Epithelial cell of esophagus (primary cell): ENCODE data around the gene C6orf132.
A peak's percentile ranks its signal among the peaks of the same experiment; 100 is the strongest.

Experiments
- DNase-seq: peaks from one replicate; pipeline ENCODE4 v3.0.0; 2010; ENCODE audit warnings: low read depth
- H3K4me3 ChIP-seq: 2 replicates; pipeline ENCODE4 v1.5.1; 2011; ENCODE audit warnings: mild to moderate bottlenecking, low read length, control low read depth
- TF ChIP-seq, protein P1 (sequence below): IDR thresholded peaks from 2 replicates; pipeline ENCODE4 v1.5.1; 2011; ENCODE audit warnings: low read depth, mild to moderate bottlenecking, low read length, control low read depth, inconsistent platforms; ENCODE audit not compliant: insufficient read depth; ENCODE audit errors: missing control alignments

C6orf132 gene, protein sequence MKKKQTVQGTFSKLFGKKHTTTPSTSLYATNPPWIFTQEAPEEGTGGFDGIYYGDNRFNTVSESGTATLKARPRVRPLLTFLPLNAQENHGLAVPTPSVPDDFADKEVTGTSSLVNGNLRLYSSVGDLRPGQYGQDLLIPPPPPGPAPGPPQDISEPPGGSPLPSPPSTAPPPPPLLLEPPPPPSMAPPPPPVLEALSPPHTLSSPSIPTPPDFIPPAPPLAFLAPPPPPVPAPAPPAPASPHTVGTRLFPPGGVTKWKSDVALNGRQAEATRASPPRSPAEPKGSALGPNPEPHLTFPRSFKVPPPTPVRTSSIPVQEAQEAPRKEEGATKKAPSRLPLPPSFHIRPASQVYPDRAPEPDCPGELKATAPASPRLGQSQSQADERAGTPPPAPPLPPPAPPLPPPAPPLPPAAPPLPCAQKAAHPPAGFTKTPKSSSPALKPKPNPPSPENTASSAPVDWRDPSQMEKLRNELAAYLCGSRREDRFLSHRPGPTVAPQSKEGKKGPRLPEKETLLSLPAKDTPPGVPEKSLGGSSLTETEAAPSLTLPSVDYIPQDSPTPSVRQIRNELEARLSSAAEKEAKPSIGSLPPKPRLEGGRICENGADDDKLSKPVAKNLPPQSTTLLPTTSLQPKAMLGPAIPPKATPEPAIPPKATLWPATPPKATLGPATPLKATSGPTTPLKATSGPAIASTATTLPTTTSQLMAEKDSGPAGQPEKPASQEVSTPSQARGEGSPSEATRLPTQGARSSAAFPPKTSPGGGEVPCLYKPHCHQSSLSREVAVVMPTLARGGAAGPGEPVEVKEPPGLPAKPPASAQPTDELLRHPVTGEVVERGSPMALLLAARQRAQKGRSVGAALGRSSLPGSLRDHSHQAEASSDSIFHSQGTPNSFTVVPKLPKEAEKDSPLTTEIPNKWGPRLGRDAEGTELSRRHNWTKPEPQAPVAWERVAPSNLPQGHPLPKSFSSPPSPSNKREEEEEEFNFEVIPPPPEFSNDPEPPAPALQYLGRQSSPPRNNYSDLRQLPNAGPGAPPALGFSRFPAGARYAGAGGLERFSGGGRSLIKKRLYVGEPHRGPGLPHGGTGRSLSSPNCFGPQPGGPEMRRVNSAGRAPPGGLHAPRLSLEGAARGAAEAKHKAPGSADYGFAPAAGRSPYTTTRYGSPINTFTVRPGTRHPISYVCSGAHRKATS

DNA sequence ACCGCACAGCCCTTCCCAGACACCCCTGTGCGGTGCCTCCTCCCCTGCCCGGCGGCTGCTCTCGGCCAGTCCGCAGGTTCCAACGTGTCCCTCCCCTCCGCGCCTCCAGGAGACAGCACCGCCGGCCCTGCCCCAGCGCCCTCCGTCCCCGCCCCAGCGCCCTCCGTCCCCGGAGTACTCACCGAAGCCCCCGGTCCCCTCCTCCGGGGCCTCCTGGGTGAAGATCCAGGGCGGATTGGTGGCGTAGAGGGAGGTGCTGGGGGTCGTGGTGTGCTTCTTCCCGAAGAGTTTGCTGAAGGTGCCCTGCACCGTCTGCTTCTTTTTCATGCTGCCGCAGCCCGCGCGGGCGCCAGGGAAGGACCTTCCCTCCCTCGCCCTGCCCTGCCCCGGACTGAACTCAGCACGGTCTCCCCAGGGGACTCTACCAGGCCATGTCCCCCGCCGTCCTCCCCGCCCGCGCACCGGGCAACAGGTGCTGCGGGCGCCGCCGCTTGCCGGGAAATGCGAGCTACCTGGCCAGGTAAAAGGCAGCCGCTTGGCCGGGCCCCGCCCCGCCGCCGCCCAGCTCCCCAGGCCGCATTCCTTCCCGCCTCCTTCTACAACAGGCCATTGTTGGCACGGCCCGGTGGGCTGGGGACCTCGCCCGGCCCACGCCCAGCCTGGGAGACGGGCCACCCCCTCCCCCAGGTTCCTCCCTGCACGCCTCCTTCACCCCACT, at the start of gene C6orf132:
TSS of gene C6orf132 (minus strand) at position 503 of the 718 bp plus-strand sequence. CDS start at position 327, 176 bp downstream.
- H3K4me3 ChIP-seq, result peak within 1 kb of the TSS; percentile 65
- peak; percentile 88 for DNase-seq
- TF ChIP-seq, protein P1, sequence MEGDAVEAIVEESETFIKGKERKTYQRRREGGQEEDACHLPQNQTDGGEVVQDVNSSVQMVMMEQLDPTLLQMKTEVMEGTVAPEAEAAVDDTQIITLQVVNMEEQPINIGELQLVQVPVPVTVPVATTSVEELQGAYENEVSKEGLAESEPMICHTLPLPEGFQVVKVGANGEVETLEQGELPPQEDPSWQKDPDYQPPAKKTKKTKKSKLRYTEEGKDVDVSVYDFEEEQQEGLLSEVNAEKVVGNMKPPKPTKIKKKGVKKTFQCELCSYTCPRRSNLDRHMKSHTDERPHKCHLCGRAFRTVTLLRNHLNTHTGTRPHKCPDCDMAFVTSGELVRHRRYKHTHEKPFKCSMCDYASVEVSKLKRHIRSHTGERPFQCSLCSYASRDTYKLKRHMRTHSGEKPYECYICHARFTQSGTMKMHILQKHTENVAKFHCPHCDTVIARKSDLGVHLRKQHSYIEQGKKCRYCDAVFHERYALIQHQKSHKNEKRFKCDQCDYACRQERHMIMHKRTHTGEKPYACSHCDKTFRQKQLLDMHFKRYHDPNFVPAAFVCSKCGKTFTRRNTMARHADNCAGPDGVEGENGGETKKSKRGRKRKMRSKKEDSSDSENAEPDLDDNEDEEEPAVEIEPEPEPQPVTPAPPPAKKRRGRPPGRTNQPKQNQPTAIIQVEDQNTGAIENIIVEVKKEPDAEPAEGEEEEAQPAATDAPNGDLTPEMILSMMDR, result no peak

DNA sequence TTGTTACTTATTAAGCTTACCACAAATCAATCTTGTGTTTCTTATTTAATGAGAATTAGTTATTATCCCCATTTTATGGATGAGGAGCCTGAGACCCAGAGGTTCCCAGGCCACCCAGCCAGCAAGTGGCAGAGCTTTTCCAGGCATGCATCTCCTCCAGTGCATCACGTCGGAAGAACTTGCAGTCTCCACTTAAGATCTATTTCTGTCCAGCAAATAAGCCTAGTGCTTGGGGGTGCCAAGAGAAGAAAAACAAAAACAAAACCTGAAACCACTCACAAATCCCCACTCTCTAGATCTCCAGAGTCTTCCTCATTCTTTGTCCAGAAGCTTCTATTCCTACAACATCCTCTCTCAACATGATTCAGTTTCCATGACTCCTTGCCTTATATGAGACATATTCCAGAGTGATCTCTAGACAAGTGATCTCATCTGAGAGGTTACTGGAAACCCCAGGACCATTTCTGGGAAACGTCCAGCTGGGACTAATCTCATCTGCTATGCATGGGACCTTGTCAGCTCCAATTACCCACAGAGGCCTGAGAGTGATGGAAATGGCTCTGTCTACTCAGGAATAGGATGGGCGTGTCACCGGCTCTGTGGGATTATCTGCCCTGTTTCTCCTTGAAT, 48.2 kb upstream of the C6orf132 start:
- TF ChIP-seq, protein P1, result no peak
- DNase-seq, result no peak
- no peak overlapping the region for H3K4me3 ChIP-seq

DNA sequence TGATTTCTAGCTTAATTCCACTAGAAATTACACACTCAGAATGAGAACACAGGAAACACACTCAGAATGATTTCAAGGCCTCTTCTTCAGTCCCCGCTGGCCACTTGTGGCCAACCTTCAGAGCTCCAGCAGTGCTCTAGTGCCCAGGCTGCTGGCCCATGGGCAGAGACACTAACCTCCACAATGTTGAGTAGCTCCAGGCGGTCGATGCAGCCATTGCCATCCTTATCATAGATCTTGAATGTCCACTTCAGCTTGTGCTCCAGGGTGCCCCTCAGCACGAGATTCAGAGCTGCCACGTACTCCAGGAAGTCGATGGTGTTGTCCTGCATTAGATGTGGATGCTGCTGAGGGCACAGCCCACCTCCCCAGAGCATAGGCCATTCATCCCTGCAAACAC, 46.0 kb upstream of the C6orf132 start:
- TF ChIP-seq, protein P1, result no peak
- no peak for DNase-seq
- no peak overlapping the region for H3K4me3 ChIP-seq

DNA sequence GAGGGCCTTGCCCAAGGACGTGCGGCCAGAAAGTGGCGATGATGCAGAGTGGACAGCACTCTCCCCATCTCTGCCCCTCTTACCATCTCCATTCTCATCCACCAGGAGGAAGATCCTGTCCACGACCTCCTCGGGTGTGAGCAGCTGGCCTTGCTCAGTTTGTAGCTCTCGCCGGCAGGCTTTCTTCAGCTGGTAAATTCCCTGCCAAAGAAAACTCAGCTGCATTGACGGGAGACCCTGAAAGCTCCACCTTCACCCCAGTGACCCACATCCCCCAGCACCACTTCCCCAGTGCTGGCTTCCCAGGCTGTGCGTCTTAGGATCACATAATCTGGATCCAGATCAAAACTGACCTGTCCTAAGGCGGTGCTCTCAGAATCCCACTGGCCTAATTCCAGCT, 43.2 kb upstream of the C6orf132 start:
- H3K4me3 ChIP-seq, result no peak overlapping the region
- TF ChIP-seq, protein P1, result no peak
- no peak for DNase-seq

DNA sequence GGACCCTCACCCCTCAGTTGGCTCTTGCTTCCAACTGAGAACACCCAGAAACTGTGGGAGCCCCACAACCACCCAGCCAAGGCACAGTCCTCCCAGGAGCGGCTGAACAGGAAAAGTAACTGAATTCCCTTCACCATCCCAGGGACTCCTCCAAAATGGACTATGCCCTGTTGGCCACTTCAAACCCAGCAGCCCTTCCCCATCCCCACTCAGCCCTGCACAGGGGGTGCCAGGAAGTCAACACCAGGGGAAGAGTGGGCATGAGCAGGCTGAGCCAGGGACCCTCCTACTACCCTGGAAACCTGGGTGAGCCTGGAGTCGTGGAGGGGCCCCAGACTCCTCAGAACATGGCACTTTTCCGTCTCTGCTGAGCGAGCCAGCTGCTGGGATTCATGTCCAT, 42.1 kb upstream of the C6orf132 start:
- no peak for DNase-seq
- no peak overlapping the region for H3K4me3 ChIP-seq
- TF ChIP-seq, protein P1, result no peak

DNA sequence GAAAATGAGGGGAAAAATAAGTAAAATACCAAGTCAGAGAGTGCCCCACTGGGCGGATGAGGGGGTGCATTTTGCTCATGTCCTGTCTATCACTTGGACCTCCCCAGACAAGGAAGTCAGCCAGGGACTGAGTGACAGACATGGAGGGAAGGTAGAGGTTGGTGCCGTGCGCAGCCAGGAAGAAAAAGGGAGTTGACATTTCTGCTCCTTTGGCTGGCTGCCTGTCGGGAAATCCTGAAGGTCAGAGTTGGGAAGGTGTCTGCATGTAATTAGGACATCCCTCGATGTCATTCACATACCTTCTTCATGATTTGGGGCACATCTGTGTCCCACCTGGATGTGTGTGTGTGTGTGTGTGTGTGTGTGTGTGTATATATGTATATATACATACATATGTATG, 39.7 kb upstream of the C6orf132 start:
- no peak for DNase-seq
- TF ChIP-seq, protein P1, result no peak
- no peak overlapping the region for H3K4me3 ChIP-seq
